SK-N-MC (cell line): ENCODE measurements around the gene BACH1.
"Not testable (repeated sequence)": the region's sequence is repeated elsewhere in the genome, so short reads cannot be mapped to it uniquely, and the experiment has no call there.

ENCODE experiments used
- EZH2 ChIP-seq: fragments of 200-600 bp; sonication (generic); IDR thresholded peaks from one replicate; pipeline ENCODE4 v1.6.1; 2017; ENCODE audit warnings: antibody characterized with exemption
- FOXP2 ChIP-seq: optimal IDR thresholded peaks from 2 replicates; pipeline ENCODE3; 2011; ENCODE audit warnings: mild to moderate bottlenecking, moderate library complexity; ENCODE audit not compliant: insufficient read depth; ENCODE audit errors: extremely low read length, control extremely low read depth
- POLR2AphosphoS5 ChIP-seq: IDR thresholded peaks from 2 replicates; pipeline ENCODE4 v1.6.1; 2012; ENCODE audit warnings: mild to moderate bottlenecking, low read depth, low read length, borderline replicate concordance

DNA sequence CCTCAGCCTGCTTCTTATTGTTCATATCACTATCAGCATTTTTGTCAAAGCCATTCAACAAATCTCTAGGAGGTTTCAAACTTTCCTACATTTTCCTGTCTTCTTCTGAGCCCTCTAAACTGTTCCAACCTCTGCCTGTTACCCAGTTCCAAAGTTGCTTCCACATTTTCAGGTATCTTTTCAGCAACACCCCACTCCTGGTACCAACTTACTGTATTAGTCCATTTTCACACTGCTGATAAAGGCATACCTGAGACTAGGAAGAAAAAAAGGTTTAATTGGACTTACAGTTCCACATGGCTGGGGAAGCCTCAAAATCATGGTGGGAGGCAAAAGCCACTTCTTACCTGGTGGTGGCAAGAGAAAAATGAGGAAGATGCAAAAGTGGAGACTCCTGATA, 44.9 kb upstream of the BACH1 start:
- not testable (repeated sequence) for TF ChIP-seq EZH2, FOXP2, POLR2AphosphoS5
